ENCODE measurements around the gene CENPX.

CENPX gene

DNA sequence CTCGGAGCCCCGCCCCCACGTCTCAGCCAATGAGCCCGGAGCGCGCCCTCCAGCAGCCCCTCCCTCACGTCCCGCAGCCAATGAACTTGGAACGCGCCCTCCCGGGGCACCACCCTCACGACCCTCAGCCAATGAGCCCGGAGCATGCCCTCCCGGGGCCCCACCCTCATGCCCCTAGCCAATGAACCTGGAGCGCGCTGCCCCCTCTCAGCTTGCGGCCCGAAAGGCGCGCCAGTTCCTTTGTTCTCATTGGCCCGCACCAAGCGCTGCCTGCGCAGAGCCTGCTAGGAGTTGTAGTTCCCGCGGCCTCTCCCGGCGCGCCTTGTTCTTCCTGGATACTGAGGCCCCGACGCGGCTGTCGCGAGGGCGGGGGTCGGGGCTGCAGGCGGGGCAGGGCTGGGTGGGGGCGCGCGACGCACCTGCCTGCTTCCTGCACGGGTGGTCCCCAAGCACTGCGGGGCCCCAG is 336 bp upstream of the CENPX start, which contains the start of gene LRRC45:
Gene LRRC45, plus strand, starts transcription at position 325 of the 466 bp plus-strand sequence. CDS start 339 bp downstream, outside the sequence.
- peak; percentile 100 for DNase-seq

DNA sequence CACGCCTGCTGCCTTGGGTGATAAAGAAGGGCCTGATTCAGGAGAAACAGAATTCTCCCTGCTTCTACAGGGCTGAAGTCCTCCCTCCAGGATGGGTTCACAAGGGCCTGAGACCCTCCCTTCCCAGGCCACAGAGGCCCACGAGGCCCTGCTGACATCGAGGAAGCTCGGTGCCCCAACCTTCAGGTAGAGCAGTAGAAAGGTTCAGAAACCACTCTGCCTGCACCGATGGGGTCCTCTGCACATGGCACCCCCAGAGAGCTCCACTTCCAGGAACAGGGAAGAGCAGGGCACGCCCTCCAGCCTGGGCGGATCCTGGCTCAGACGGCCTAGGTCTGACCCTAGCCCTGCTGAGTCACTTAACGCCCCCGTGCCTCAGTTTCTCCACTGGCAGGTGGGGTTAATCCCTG is 773 bp downstream of the CENPX start:
- DNase-seq = no peak

DNA sequence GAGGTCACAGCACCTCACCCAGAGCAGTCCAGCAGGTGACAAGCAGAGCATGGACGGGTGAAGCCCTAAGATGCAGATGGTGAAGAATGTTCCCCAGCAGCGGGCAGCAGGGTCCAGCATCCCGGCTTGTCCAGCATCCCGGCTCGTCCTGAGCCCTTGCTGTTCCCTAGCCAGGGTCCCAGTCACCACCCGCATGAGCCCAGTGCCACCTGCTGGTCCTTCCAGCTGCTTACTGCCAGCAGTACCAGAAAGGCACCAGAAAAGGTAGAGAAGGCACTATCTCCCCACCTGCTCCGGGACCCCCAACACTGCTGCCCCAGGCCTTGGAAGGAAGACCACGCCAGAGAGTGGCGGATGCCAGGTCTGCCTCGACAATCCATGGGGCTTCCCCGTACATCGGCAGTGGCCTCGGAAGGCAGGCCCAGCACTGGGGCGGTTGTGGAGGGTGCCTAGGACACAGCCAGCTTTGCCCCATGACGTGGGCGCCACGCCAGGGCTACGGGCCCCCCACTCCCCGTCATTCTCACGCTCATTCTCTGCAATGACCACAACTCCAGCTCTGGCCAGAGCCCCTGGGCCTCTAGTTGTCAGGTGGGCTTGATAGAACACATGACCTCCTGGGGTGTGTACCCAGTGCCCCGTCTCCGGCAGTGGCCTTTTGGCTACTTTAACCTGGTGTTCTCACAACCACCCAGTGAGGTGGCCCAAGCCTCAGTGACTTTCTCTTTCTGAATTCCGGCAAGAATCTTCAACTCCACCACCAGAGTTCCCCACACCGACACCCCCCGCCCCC is 1.4 kb downstream of the CENPX start:
- peak; percentile 62 for DNase-seq

GRCh38 chr17:82020572-82021106 is 2.0 kb downstream of the CENPX start:
- no peak for DNase-seq

- DNase-seq = peak; percentile 48
Observed at GRCh38 chr17:82019690-82020571, 2.7 kb downstream of the CENPX start.

GRCh38 chr17:82018989-82019689 is 3.5 kb downstream of the CENPX start:
- DNase-seq = no peak

DNA sequence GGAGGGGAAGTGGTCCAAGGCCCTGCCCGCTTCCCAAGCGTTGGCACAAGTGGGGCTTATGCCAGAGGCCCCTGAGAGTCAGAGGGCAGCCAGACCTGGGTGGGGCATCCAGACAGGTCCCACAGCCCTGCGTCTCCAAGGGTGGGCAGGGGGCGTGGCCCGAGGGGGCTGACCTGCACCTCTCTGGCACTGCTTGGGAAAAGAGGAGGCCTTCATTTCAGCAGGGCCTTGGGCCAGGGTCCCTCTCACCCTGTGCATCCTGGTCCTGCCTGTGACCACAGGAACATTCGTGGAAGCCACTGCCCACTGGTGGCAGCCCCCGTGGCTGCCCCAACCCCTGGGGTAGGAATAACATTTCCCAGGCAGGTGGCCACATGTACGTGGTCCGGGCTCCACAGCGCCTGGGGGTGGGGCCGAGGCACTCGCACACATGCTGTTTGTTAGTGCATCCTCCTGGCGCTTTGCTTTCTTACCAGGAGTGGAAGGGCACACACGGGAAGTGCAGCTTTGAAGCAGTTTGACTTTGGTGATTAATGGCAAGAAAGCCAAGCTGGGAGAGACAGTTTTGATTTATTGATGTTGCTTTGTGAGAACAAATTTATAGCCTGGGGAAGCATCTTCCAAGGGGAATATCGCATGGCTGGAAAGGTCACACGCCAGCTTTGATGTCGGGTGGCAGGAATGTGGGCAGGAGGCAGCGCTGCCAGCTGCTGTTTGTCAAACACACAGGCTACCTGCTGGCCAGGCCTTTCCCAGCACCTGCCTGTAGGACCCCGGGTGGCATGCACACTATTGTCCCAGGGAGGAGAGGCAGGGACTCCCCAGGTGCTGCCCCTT is 4.3 kb downstream of the CENPX start:
- DNase-seq = no peak

GRCh38 chr17:82017612-82018151 is 5.0 kb downstream of the CENPX start:
- no peak for DNase-seq

GRCh38 chr17:82016875-82017459 is 5.7 kb downstream of the CENPX start:
- DNase-seq = no peak

GRCh38 chr17:82016061-82016874 is 6.4 kb downstream of the CENPX start:
- DNase-seq = no peak

- no peak for DNase-seq
Observed at GRCh38 chr17:82015311-82015971, 7.2 kb downstream of the CENPX start.

- DNase-seq = no peak
Observed at GRCh38 chr17:82014971-82015310, 7.7 kb downstream of the CENPX start.

- DNase-seq = no peak
Observed at GRCh38 chr17:82014432-82014831, 8.2 kb downstream of the CENPX start.

DNA sequence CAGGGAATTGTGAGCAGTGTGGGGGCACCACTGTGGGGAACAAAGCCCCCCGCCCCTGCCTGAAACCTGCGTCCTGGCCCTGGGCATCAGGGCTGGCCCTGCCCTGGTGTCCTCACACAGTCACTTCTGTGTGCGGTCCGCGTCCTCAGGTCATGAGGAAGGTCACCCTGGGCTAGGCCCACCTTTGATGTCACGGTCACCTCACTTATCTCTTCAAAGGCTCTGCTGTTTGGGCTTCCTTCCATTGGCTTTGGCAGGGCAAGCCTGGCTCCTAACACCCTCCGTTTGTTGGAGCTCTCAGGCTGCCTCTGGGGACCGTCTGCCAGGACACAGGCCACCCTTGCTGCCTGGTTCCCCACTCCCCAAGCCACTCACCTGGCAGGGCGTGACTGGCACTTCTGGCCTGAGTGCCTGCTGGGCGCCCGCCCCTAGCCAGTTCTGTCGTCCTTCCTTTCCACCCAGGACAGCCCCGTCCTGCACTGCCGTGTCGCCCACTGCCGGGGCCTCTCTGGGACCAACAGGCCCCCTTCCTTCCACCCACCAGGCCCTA is 8.8 kb downstream of the CENPX start:
- DNase-seq = no peak

DNA sequence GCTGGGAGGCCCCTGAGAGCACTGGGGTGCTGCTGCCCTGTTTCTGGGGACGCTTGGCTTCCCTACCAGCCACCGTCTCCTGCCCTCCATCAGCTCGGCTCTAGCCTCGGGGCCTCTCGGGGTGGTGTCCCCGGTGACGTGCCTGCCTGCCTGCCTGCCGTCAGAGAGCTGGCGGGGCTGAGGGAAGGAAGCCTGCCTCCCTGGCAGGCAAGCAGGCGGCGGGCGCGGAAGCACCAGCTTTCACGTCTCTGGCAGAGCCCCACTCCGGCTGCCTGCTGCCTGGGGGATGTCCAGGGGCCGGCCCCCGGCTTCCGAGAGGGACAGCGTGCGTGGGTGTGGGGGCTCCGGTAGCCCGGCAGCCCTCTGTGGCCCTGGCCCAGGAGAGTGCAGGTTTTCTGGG is 9.3 kb downstream of the CENPX start:
- no peak for DNase-seq

DNA sequence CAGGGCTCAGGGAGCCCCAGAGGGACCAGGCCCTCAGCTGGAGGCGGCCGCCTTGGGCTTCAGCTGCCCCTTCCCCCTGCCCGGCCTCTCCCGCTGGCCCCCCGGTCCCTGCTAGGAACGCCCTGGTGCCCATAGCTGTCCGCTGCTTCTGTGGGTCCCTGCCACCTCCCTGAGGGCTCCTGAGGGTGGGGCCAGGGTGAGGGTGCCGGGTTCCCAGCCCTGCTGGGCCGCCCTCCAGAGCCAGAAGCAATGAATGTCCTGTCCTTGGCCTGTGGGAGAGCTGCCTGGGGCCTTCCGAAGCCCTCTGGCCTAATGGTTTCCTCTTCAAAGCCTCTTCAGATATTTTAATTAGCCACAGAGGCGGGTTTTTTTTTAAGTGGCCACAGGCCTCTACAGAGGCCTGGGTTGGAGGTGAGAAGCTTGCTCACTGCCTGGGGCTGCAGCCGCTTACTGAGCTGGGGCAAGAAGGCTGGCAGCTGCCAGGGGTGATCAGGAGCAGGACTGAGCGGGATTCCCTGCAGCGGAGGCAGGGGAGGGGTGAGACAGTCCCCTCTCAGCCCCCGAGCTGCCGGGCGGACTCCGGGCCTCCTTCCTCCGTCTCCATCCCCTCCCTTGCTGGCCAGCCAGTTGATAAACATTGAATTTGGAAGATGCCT is 9.9 kb downstream of the CENPX start:
- DNase-seq = no peak

- no peak for DNase-seq
Observed at GRCh38 chr17:82012261-82012639, 10.4 kb downstream of the CENPX start.

DNA sequence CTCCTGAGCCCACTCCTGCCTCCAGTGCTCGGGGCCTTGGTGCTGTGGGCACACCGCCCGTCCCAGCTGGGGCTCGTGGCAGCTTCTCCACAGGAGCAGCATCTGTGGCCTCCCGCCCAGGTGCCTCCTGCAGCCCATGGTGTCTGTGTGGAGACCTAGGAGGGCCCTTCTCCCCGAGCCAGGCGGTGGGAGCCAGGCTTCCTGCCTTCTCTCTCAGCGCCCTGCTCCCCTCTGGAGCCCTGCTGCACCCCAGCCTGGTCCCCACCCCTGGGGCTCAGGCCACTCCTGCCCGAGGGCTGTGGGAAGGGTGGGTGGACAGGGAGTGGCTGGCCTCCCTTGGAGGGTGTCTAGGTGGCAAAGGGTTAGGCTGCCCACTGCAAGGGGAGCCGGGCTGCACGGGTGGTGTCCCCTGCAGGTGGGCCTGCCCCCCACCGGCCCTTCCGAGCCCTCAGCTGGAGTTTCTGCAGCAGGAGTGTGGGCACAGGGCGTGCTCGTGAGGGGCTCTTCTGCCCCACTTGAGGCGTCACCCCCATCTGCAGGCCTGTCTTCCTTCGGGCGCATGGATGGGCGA is 11.0 kb downstream of the CENPX start:
- no peak for DNase-seq
